Measurements from ENCODE around the gene HYAL1. TPM values are rescaled to one million over a fixed set of nuclear protein-coding genes. Genes with fewer than 3 reads are reported as not detected.

HYAL1 gene
- total and polyA plus RNA-seq, 2 experiments from 2014 or later, result 3.3 to 5.0 TPM

DNA sequence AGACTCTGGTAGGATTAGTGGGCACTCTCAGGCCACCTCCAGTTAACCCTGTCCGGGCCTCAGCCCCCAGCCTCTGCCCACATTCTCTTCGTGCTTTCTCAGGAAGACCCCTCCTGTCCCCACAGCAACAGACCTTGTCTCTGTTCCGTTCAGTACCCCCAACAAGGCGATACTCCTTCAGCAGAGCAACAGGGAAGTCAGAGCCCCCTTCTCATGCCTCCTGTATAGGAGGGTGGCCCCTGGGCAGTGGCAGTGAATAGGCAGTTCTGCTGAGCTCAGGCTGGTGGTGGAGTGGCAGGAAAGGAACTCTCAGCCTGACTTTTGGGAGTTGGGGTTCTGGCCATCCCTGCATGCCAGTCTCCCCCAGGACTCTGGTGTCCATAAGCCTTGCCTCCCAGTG is 33.9 kb downstream of the HYAL1 start:
- Histone ChIP-seq H3K4me3 (no peak overlapping the region), H3K4me1 (ENCODE audit: low read depth) (peaks cover 30% of the 10 kb centered on the region), H3K36me3 (no peaks in the 10 kb centered on the region), H3K27ac (no peak overlapping the region), H3K27me3 (peaks cover 14% of the 10 kb centered on the region), H3K9me3 (ENCODE audit: low read depth) (no peaks in the 10 kb centered on the region)
- no peak for TF ChIP-seq CTCF (IDR thresholded peaks at IDR 0.05; ENCODE audit: low read depth, low read length)
- DNase-seq (ENCODE audit: low read depth in 1 of 2, low spot score in 1 of 2), result no peak

GRCh38 chr3:50268703-50269451 is 34.5 kb downstream of the HYAL1 start, which contains the start of gene SEMA3B:
SEMA3B (plus strand) TSS chr3:50269147; CDS start chr3:50269241, 94 bp downstream.
- no peak for DNase-seq (ENCODE audit: low read depth in 1 of 2, low spot score in 1 of 2)
- peaks cover 35% of the 10 kb centered on the region for H3K4me1 ChIP-seq (ENCODE audit: low read depth)
- H3K27ac ChIP-seq, result peak within 1 kb of the TSS; percentile 98
- H3K27me3 ChIP-seq, result peaks cover 9% of the 10 kb centered on the region
- H3K4me3 ChIP-seq, result no peak within 1 kb of the TSS
- H3K9me3 ChIP-seq (ENCODE audit: low read depth), result no peaks in the 10 kb centered on the region
- no peaks in the 10 kb centered on the region for H3K36me3 ChIP-seq
- TF ChIP-seq CTCF (IDR thresholded peaks at IDR 0.05; ENCODE audit: low read depth, low read length), result no peak

GRCh38 chr3:50268276-50268675 is 35.1 kb downstream of the HYAL1 start:
- Histone ChIP-seq H3K27ac (peak overlapping the region; percentile 98), H3K4me1 (ENCODE audit: low read depth) (peaks cover 37% of the 10 kb centered on the region), H3K9me3 (ENCODE audit: low read depth) (no peaks in the 10 kb centered on the region), H3K27me3 (peaks cover 3% of the 10 kb centered on the region), H3K36me3 (no peaks in the 10 kb centered on the region), H3K4me3 (no peak overlapping the region)
- TF ChIP-seq CTCF (IDR thresholded peaks at IDR 0.05; ENCODE audit: low read depth, low read length), result no peak
- DNase-seq (ENCODE audit: low read depth in 1 of 2, low spot score in 1 of 2), result no peak

DNA sequence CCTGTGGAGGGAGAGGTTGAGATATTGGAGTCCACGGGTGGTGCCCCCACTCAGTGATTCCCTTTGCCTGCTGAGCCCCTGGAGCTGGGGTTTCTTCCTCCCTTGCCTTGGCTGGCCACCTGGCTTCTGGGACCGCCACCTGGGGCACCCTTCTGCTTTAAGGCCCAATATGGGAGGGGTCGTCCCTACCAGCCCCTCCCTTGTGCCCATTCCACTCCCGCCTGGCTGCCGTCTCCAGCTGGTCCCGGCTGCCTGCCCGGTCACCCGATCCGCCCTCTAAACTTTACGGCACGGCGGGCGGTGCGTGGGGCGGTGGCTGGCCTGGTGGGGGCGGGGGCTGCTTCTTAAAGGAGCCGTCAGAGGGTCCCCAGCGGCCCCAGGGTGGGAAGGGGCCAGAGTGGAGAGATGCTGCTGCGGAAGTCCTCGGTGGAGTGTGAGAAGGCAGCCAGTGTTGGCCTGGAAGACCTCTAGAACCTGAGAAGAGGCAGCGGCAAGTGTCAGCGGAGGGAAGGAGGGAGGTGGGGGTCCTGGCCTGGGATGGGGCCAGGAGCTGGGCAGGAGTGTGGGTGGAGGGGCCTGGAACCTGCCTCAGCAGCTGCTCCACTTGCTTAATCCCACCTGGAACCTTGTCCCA is 36.0 kb downstream of the HYAL1 start:
- H3K4me1 ChIP-seq (ENCODE audit: low read depth), result peaks cover 37% of the 10 kb centered on the region
- H3K36me3 ChIP-seq, result no peaks in the 10 kb centered on the region
- no peaks in the 10 kb centered on the region for H3K9me3 ChIP-seq (ENCODE audit: low read depth)
- H3K27ac ChIP-seq, result peak overlapping the region; percentile 98
- peak overlapping the region; percentile 11 for H3K4me3 ChIP-seq
- no peaks in the 10 kb centered on the region for H3K27me3 ChIP-seq
- peak; percentile 46 to 62 for DNase-seq (ENCODE audit: low read depth in 1 of 2, low spot score in 1 of 2)
- no peak for TF ChIP-seq CTCF (IDR thresholded peaks at IDR 0.05; ENCODE audit: low read depth, low read length)

DNA sequence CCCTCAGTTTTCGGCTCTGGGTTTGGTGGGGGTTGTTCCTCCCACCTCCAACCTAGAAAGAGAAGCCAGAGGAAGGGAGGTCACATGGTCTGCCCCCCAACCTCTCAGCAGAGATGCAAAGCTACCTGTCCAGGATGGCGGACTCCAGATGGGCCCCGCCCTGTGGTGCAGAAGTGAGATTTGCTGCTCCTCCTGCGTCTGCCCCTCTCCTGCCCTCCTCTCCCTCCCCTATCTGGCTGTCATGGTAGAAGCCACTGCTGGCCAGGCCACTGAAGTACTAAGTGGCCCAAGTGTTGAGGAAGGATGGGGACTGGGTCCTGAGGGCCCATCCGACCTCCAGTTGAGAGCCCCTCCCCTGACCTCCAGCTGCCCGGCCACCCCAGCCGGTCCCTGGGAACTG is 36.5 kb downstream of the HYAL1 start:
- DNase-seq (ENCODE audit: low read depth in 1 of 2, low spot score in 1 of 2), result no peak
- H3K4me1 ChIP-seq (ENCODE audit: low read depth), result peaks cover 37% of the 10 kb centered on the region
- H3K27me3 ChIP-seq, result no peaks in the 10 kb centered on the region
- peak overlapping the region; percentile 11 for H3K4me3 ChIP-seq
- no peaks in the 10 kb centered on the region for H3K36me3 ChIP-seq
- no peak for TF ChIP-seq CTCF (IDR thresholded peaks at IDR 0.05; ENCODE audit: low read depth, low read length)
- peak overlapping the region; percentile 98 for H3K27ac ChIP-seq
- no peaks in the 10 kb centered on the region for H3K9me3 ChIP-seq (ENCODE audit: low read depth)

Measured in cardiac muscle cell (in vitro differentiated cells and primary cell).